Tibial nerve (tissue), 3 donors: ENCODE measurements around the gene FAP.

Experiments
- POLR2A ChIP-seq, 2 donors: fragments of 450-650 bp; IDR thresholded peaks; one replicate each; pipeline ENCODE4 v1.6.1; 2017; ENCODE audit warnings: antibody characterized with exemption in 2 of 2, mild to moderate bottlenecking in 2 of 2, moderate library complexity in 2 of 2
- TF ChIP-seq, protein P1 (sequence below), 5 experiments: fragments of 200-600 bp in 3 of 5; fragments of 450-650 bp in 2 of 5; sonication (generic) in 3 of 5; IDR thresholded peaks; one replicate each; pipeline ENCODE4 v1.5.1; 2016 to 2019; ENCODE audit warnings: antibody characterized with exemption in 5 of 5, mild to moderate bottlenecking in 3 of 5, moderate library complexity in 2 of 5

DNA sequence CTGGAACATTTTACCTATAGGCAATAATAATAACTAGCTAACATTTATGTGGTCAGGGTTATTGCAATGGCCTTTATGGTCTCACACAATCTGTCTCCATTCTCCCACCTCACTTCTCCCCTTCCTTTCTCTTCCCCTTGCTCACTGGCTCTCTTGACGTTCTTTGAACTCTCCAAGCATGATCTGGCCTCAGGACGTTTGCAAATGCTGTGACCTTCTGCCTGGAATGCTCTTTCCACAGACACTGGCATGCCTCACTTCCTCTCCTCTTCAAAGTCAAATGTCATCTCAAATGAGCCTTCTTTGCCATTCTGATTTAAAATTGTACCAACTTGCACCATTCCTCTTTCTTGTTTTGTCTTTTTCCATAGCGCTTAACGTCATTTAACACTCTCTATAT lies 65.9 kb downstream of the FAP start:
- TF ChIP-seq, protein P1, sequence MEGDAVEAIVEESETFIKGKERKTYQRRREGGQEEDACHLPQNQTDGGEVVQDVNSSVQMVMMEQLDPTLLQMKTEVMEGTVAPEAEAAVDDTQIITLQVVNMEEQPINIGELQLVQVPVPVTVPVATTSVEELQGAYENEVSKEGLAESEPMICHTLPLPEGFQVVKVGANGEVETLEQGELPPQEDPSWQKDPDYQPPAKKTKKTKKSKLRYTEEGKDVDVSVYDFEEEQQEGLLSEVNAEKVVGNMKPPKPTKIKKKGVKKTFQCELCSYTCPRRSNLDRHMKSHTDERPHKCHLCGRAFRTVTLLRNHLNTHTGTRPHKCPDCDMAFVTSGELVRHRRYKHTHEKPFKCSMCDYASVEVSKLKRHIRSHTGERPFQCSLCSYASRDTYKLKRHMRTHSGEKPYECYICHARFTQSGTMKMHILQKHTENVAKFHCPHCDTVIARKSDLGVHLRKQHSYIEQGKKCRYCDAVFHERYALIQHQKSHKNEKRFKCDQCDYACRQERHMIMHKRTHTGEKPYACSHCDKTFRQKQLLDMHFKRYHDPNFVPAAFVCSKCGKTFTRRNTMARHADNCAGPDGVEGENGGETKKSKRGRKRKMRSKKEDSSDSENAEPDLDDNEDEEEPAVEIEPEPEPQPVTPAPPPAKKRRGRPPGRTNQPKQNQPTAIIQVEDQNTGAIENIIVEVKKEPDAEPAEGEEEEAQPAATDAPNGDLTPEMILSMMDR (IDR thresholded peaks at IDR 0.05), result no peak
- no peak for TF ChIP-seq POLR2A (IDR thresholded peaks at IDR 0.05)
